Measurements from ENCODE around the gene PBRM1. TPM values are rescaled to one million over a fixed set of nuclear protein-coding genes. Genes with fewer than 3 reads are reported as not detected.
"Not testable (repeated sequence)": the region's sequence is repeated elsewhere in the genome, so short reads cannot be mapped to it uniquely, and the experiment has no call there.

Gene PBRM1
- polyA plus RNA-seq (2011; rRNA removed) (31.3 and 40.6 TPM in 2 replicates), polyA minus RNA-seq (2011; rRNA and poly(A)+ RNA removed) (62.7 and 83.1 TPM in 2 replicates)

GRCh38 chr3:52685709-52686691 lies at the start of gene PBRM1, which contains the start of gene GNL3:
TSS of gene PBRM1 (minus strand) at chr3:52685913.
TSS of gene GNL3 (plus strand) at chr3:52686032. CDS start at chr3:52686093, 61 bp downstream.
- CTCF ChIA-PET: no interaction called here
- Histone ChIP-seq H3K4me3 (ENCODE audit: low read depth, low read length) (peak within 1 kb of the TSS; percentile 99), H3K9me3 (ENCODE audit: control insufficient read depth, insufficient read depth, low read length) (no peaks in the 10 kb centered on the region), H3K27me3 (ENCODE audit: control insufficient read depth, insufficient read depth, low read length) (no peaks in the 10 kb centered on the region), H3K27ac (ENCODE audit: low read depth, low read length) (peak within 1 kb of the TSS; percentile 81)
- DNase-seq (ENCODE audit: low read depth, low spot score): peak; percentile 85
- TF ChIP-seq, protein P1, sequence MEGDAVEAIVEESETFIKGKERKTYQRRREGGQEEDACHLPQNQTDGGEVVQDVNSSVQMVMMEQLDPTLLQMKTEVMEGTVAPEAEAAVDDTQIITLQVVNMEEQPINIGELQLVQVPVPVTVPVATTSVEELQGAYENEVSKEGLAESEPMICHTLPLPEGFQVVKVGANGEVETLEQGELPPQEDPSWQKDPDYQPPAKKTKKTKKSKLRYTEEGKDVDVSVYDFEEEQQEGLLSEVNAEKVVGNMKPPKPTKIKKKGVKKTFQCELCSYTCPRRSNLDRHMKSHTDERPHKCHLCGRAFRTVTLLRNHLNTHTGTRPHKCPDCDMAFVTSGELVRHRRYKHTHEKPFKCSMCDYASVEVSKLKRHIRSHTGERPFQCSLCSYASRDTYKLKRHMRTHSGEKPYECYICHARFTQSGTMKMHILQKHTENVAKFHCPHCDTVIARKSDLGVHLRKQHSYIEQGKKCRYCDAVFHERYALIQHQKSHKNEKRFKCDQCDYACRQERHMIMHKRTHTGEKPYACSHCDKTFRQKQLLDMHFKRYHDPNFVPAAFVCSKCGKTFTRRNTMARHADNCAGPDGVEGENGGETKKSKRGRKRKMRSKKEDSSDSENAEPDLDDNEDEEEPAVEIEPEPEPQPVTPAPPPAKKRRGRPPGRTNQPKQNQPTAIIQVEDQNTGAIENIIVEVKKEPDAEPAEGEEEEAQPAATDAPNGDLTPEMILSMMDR (IDR thresholded peaks at IDR 0.05; ENCODE audit: low read depth, low read length): no peak
- POLR2A ChIA-PET: interaction anchor here (0.5 to 1.2 kb wide), 5 partner anchors 11 to 343 kb away, joined by 3 to 4 read pairs (median 4); partner anchors contain the start of genes GLT8D1, SPCS1 and UQCC5

- Histone ChIP-seq H3K27me3 (ENCODE audit: control insufficient read depth, insufficient read depth, low read length) (no peaks in the 10 kb centered on the region), H3K27ac (ENCODE audit: low read depth, low read length) (no peak overlapping the region), H3K9me3 (ENCODE audit: control insufficient read depth, insufficient read depth, low read length) (peaks cover 14% of the 10 kb centered on the region), H3K4me3 (ENCODE audit: low read depth, low read length) (no peak overlapping the region)
- TF ChIP-seq, protein P1 (IDR thresholded peaks at IDR 0.05; ENCODE audit: low read depth, low read length): no peak
- POLR2A ChIA-PET: no interaction called here
- CTCF ChIA-PET: no interaction called here
- no peak for DNase-seq (ENCODE audit: low read depth, low spot score)
Observed at GRCh38 chr3:52733256-52733891, 47.7 kb upstream of the PBRM1 start.

GRCh38 chr3:52731590-52731989 lies 45.9 kb upstream of the PBRM1 start:
- no peak for DNase-seq (ENCODE audit: low read depth, low spot score)
- POLR2A ChIA-PET: no interaction called here
- TF ChIP-seq, protein P1 (IDR thresholded peaks at IDR 0.05; ENCODE audit: low read depth, low read length): no peak
- Histone ChIP-seq H3K27me3 (ENCODE audit: control insufficient read depth, insufficient read depth, low read length) (no peaks in the 10 kb centered on the region), H3K4me3 (ENCODE audit: low read depth, low read length) (no peak overlapping the region), H3K9me3 (ENCODE audit: control insufficient read depth, insufficient read depth, low read length) (peaks cover 14% of the 10 kb centered on the region), H3K27ac (ENCODE audit: low read depth, low read length) (no peak overlapping the region)
- CTCF ChIA-PET: no interaction called here

- DNase-seq (ENCODE audit: low read depth, low spot score): no peak
- CTCF ChIA-PET: no interaction called here
Observed at GRCh38 chr3:52730681-52731080, 45.0 kb upstream of the PBRM1 start.

GRCh38 chr3:52728753-52729152 lies 43.0 kb upstream of the PBRM1 start:
- H3K27me3 ChIP-seq (ENCODE audit: control insufficient read depth, insufficient read depth, low read length); DNase-seq (ENCODE audit: low read depth, low spot score); H3K4me3 ChIP-seq (ENCODE audit: low read depth, low read length); H3K27ac ChIP-seq (ENCODE audit: low read depth, low read length); CTCF ChIA-PET; POLR2A ChIA-PET: not testable (repeated sequence)
- H3K9me3 ChIP-seq (ENCODE audit: control insufficient read depth, insufficient read depth, low read length): peaks cover 11% of the 10 kb centered on the region

More at GRCh38 chr3:52730681-52731080, 45.0 kb upstream of the PBRM1 start:
- TF ChIP-seq, protein P1 (IDR thresholded peaks at IDR 0.05; ENCODE audit: low read depth, low read length): no peak
- Histone ChIP-seq H3K27ac (ENCODE audit: low read depth, low read length) (no peak overlapping the region), H3K27me3 (ENCODE audit: control insufficient read depth, insufficient read depth, low read length) (no peaks in the 10 kb centered on the region), H3K9me3 (ENCODE audit: control insufficient read depth, insufficient read depth, low read length) (peaks cover 14% of the 10 kb centered on the region), H3K4me3 (ENCODE audit: low read depth, low read length) (no peak overlapping the region)
- POLR2A ChIA-PET: no interaction called here
